ENCODE measurements around the gene MAP3K15.

MAP3K15 gene

DNA sequence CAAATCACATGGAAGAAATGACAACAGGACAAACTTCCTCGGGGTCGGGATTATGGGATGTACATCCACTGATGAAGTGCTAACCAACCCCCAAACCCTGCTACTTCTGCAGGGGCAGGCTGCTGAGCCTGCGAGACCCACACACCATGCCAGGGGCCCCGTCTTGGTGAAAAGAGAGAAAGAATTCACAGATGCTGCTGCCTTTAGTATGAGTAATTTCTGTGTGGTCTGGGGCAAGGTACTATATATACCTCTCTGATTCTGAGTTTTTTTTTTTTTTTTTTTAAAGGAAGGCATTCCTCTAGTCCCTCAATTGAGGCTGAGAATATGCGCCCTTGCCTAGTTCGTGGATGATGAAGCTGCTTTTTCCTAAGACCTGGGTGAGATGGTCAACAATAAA, 146.7 kb downstream of the MAP3K15 start:
- DNase-seq (ENCODE audit: low read depth), result no peak
- no peak for TF ChIP-seq CTCF (IDR thresholded peaks at IDR 0.05; ENCODE audit: control insufficient read depth, insufficient read depth, low read depth, low read length, missing control alignments)
- H3K4me3 ChIP-seq (ENCODE audit: control insufficient read depth, low read depth, low read length), result no peak overlapping the region

DNA sequence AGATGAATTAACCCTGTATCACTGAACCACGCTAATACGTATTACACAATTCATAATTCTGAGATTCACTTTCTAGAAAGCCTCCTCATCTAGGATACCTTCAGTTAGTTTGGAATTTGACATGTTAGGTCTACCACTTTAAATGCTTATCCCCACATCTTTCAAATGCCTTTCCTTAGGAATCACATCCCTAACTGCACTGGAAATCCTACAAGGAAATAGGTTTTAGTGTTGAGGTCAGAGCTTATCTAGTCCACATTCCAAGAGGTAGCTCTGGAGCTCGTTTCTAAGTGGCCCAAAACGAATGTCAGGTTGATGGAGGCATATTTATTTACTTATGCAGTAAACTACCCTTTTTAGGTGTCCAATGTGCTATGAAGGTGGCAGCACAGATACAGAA, 153.6 kb downstream of the MAP3K15 start:
- DNase-seq (ENCODE audit: low read depth), result no peak
- no peak overlapping the region for H3K4me3 ChIP-seq (ENCODE audit: control insufficient read depth, low read depth, low read length)
- TF ChIP-seq CTCF (IDR thresholded peaks at IDR 0.05; ENCODE audit: control insufficient read depth, insufficient read depth, low read depth, low read length, missing control alignments), result no peak

DNA sequence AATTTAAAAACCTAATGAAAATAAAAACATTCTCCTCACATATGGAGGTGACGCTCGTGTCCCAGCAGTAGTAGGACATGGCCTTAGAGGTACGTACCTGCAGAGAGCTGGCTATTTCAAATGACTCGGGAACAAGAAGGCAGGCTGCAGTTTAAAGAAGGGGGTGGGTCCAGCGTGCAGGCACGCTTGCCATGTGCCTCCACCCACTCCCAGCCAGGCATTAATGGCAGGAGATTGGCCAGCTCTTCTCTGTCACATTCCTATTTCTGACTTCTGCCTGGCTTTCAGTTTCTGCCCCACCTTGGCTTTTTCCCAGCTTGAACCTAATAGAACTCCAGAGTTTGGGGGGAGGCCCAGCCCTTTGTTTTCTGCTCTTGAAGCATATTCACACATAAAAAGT, 154.4 kb downstream of the MAP3K15 start:
- TF ChIP-seq CTCF (IDR thresholded peaks at IDR 0.05; ENCODE audit: control insufficient read depth, insufficient read depth, low read depth, low read length, missing control alignments), result no peak
- no peak for DNase-seq (ENCODE audit: low read depth)
- H3K4me3 ChIP-seq (ENCODE audit: control insufficient read depth, low read depth, low read length), result no peak overlapping the region

DNA sequence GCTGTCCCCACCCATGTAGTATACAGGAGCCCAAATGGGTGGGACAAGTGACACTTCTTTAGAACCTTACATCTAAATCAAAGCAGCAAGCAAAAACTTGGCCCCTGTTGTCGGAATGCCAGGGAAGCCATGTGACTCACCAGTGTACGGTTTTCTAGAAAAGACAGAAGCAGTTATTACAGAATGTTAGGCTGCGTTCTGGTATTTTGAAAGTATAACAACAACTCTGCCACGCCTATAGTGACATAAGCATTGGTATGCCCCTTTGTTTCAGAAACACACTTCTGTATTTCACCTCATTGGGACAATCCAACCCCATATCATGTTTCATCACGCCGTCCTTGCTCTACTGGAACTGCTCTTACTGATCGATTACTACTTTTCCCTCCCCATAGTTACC, 156.8 kb downstream of the MAP3K15 start:
- DNase-seq (ENCODE audit: low read depth), result no peak
- H3K4me3 ChIP-seq (ENCODE audit: control insufficient read depth, low read depth, low read length), result no peak overlapping the region
- no peak for TF ChIP-seq CTCF (IDR thresholded peaks at IDR 0.05; ENCODE audit: control insufficient read depth, insufficient read depth, low read depth, low read length, missing control alignments)

- no peak for TF ChIP-seq CTCF (IDR thresholded peaks at IDR 0.05; ENCODE audit: control insufficient read depth, insufficient read depth, low read depth, low read length, missing control alignments)
- DNase-seq (ENCODE audit: low read depth), result no peak
- no peak overlapping the region for H3K4me3 ChIP-seq (ENCODE audit: control insufficient read depth, low read depth, low read length)
Observed at GRCh38 chrX:19354625-19355024, 160.7 kb downstream of the MAP3K15 start.

DNA sequence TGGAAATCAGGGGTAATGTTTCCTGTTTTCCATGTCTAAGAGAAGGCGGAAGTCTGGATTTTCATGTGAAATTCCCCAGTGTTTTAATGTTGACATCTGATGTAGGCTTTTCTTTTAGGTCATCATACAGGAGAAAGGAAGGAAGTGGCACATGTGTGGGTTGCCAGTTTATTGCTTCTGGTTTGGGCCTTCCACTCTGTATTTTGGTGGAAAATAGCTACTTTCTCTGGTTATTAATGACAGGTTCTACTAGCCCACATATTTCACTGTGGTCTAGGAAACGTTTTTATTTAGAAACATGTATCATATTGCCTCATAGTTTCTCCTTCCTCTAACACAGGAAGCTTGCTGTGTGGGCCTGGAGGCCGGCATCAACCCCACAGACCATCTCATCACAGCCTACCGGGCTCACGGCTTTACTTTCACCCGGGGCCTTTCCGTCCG, 164.3 kb downstream of the MAP3K15 start:
- H3K4me3 ChIP-seq (ENCODE audit: control insufficient read depth, low read depth, low read length), result no peak overlapping the region
- DNase-seq (ENCODE audit: low read depth), result no peak

More for the DNA sequence above, 164.3 kb downstream of the MAP3K15 start:
- TF ChIP-seq CTCF (IDR thresholded peaks at IDR 0.05; ENCODE audit: control insufficient read depth, insufficient read depth, low read depth, low read length, missing control alignments), result no peak

Measured in AG09309 (cell line).